CD4-positive, alpha-beta T cell (primary cell): Measurements from ENCODE around the gene ETNK2. TPM values are rescaled to one million over a fixed set of nuclear protein-coding genes. Genes with fewer than 3 reads are reported as not detected.

Experiments
- ATAC-seq: fragments of 200-7000 bp; cut with Tn5 transposase; one replicate; pipeline ENCODE4 v1.10.0; 2022; ENCODE audit warnings: mild to moderate bottlenecking; ENCODE audit not compliant: poor library complexity
- CTCF ChIA-PET: fragments of 350-600 bp; sonication (Branson Sonifier 250); formaldehyde crosslinking; loops from one replicate; lab custom pipeline; 2021; ENCODE audit warnings: antibody characterized with exemption, inconsistent platforms; lab: Charles Lee
- POLR2A ChIA-PET: fragments of 350-600 bp; sonication (Branson Sonifier 250); formaldehyde crosslinking; loops from one replicate; lab custom pipeline; 2021; ENCODE audit warnings: antibody characterized with exemption, inconsistent platforms; lab: Charles Lee
- DNase-seq, 14 experiments: peaks; one replicate each; pipeline ENCODE4 v3.0.0-alpha.2; 2013 to 2020; ENCODE audit warnings: mixed read lengths in 2 of 14
- H3K27ac ChIP-seq, 2 donors: one replicate each; pipeline versions ENCODE4 v1.5.1 to v1.7.0; 2013; ENCODE audit warnings: low read length in 2 of 2, low read depth in 1 of 2, mild to moderate bottlenecking in 1 of 2
- H3K27me3 ChIP-seq, 2 experiments: 1 replicate in 1 of 2; 2 replicates in 1 of 2; pipeline versions ENCODE4 v1.6.1 to v1.7.0; 2013; ENCODE audit warnings: low read length in 2 of 2, control low read depth in 1 of 2, mild to moderate bottlenecking in 1 of 2, moderate library complexity in 1 of 2; ENCODE audit not compliant: insufficient read depth in 2 of 2, control insufficient read depth in 1 of 2
- H3K36me3 ChIP-seq: one replicate; pipeline ENCODE4 v1.6.1; 2013; ENCODE audit warnings: low read length, control low read depth; ENCODE audit not compliant: insufficient read depth
- H3K4me1 ChIP-seq: one replicate; pipeline ENCODE4 v1.6.1; 2013; ENCODE audit warnings: low read length, control low read depth; ENCODE audit not compliant: insufficient read depth
- H3K4me3 ChIP-seq: one replicate; pipeline ENCODE4 v1.5.1; 2013; ENCODE audit warnings: mild to moderate bottlenecking, low read length, moderate library complexity
- H3K9me3 ChIP-seq, 2 experiments: 1 replicate in 1 of 2; 2 replicates in 1 of 2; pipeline versions ENCODE4 v1.6.1 to v1.7.0; 2013; ENCODE audit warnings: low read length in 2 of 2, mild to moderate bottlenecking in 2 of 2, control low read depth in 1 of 2, moderate library complexity in 1 of 2; ENCODE audit not compliant: control insufficient read depth in 1 of 2, insufficient read depth in 1 of 2
- H3K27ac Mint-ChIP-seq: one replicate; pipeline ENCODE4 v1.8.0; 2020; ENCODE audit warnings: mixed read lengths
- H3K27me3 Mint-ChIP-seq: one replicate; pipeline ENCODE4 v1.8.0; 2021; ENCODE audit warnings: mixed read lengths
- H3K36me3 Mint-ChIP-seq: one replicate; pipeline ENCODE4 v1.8.0; 2021; ENCODE audit warnings: low read depth, mixed read lengths
- H3K4me1 Mint-ChIP-seq: one replicate; pipeline ENCODE4 v1.8.0; 2021; ENCODE audit warnings: low read depth, mixed read lengths
- H3K4me3 Mint-ChIP-seq: one replicate; pipeline ENCODE4 v1.8.0; 2020; ENCODE audit warnings: mild to moderate bottlenecking, mixed read lengths
- H3K9me3 Mint-ChIP-seq: one replicate; pipeline ENCODE4 v1.8.0; 2020; ENCODE audit warnings: mixed read lengths
- CTCF ChIP-seq: fragments of 200-600 bp; IDR thresholded peaks from one replicate; pipeline ENCODE4 v1.8.0; 2022; ENCODE audit warnings: antibody characterized with exemption, mild to moderate bottlenecking
- intact Hi-C, 2 experiments: fragments of 100-400 bp; cut with DNase I in 1 of 2; cut with micrococcal nuclease in 1 of 2; formaldehyde crosslinking; loops; one replicate each; pipeline versions ENCODE4 v1.15.1 to v1.9.0; 2023 to 2025; cut with DNase I, micrococcal nuclease
- total RNA-seq, 174 experiments: library from RNA in 2 of 174; stranded (reverse) in 2 of 174; gene quantifications; one replicate each; pipeline ENCODE4 v1.2.3 and lab custom pipeline; 2021 to 2026

ETNK2 gene
- total RNA-seq, 2 experiments from 2014 or later: 11.7 to 12.9 TPM

GRCh38 chr1:204128964-204129896, 22.6 kb downstream of the ETNK2 start:
- ChIA-PET POLR2A (interaction anchor here (1.4 kb wide), 1 partner anchor 503 kb away, joined by 6 read pairs; the partner anchor contains the start of gene ATP2B4), CTCF (interaction anchor here (0.7 to 1.9 kb wide), 10 partner anchors 9 to 860 kb away, joined by 3 to 9 read pairs (median 4); partner anchors contain the start of genes ETNK2 and SNRPE)
- H3K4me1 Mint-ChIP-seq: peaks cover 9% of the 10 kb centered on the region
- Histone ChIP-seq H3K27ac (no peak overlapping the region), H3K9me3 (no peaks in the 10 kb centered on the region), H3K4me1 (peaks cover 11% of the 10 kb centered on the region), H3K27me3 (no peaks in the 10 kb centered on the region), H3K4me3 (no peak overlapping the region), H3K36me3 (no peaks in the 10 kb centered on the region)
- DNase-seq: peak; percentile 27 to 85 (median 42)
- TF ChIP-seq CTCF: peak; percentile 87
- no peak overlapping the region for H3K27ac Mint-ChIP-seq
- intact Hi-C loops: loop anchor here (1.0 to 10.0 kb wide), 8 partner anchors 268 to 864 kb away; partner anchors contain the start of genes SNRPE (in 2 of the 2) and ATP2B4 (in 1 of the 2)
- ATAC-seq: peak; percentile 87
- H3K4me3 Mint-ChIP-seq: no peak overlapping the region
- no peaks in the 10 kb centered on the region for H3K36me3 Mint-ChIP-seq
- no peaks in the 10 kb centered on the region for H3K27me3 Mint-ChIP-seq
- H3K9me3 Mint-ChIP-seq: no peaks in the 10 kb centered on the region

- H3K9me3 ChIP-seq: no peaks in the 10 kb centered on the region
- Mint-ChIP-seq H3K4me3 (no peak overlapping the region), H3K4me1 (peaks cover 9% of the 10 kb centered on the region), H3K27me3 (no peaks in the 10 kb centered on the region), H3K36me3 (no peaks in the 10 kb centered on the region), H3K27ac (no peak overlapping the region), H3K9me3 (no peaks in the 10 kb centered on the region)
- intact Hi-C loops: loop anchor here (2.0 to 10.0 kb wide), 7 partner anchors 426 to 864 kb away; partner anchors contain the start of gene ATP2B4 (in 1 of the 2)
- H3K4me1 ChIP-seq: peaks cover 11% of the 10 kb centered on the region
- no peak overlapping the region for H3K4me3 ChIP-seq
- H3K27ac ChIP-seq: no peak overlapping the region
- no peaks in the 10 kb centered on the region for H3K36me3 ChIP-seq
- peak; percentile 22 for ATAC-seq
- no peak for DNase-seq
- CTCF ChIA-PET: interaction anchor here (0.9 to 1.9 kb wide), 8 partner anchors 8 to 860 kb away, joined by 3 to 9 read pairs (median 4); partner anchors contain the start of gene SNRPE
- POLR2A ChIA-PET: interaction anchor here (1.4 kb wide), 1 partner anchor 503 kb away, joined by 6 read pairs; the partner anchor contains the start of gene ATP2B4
- TF ChIP-seq CTCF: no peak
- no peaks in the 10 kb centered on the region for H3K27me3 ChIP-seq
Observed at GRCh38 chr1:204128464-204128963, 23.3 kb downstream of the ETNK2 start.

- no peak overlapping the region for H3K4me3 ChIP-seq
- no peaks in the 10 kb centered on the region for H3K36me3 ChIP-seq
- ChIA-PET CTCF (interaction anchor here (1.9 kb wide), 1 partner anchor 263 kb away, joined by 7 read pairs; no protein-coding TSS in a partner anchor), POLR2A (no interaction called here)
- no peak overlapping the region for H3K27ac ChIP-seq
- H3K36me3 Mint-ChIP-seq: no peaks in the 10 kb centered on the region
- peak; percentile 32 for TF ChIP-seq CTCF
- DNase-seq (peak in 3 of 14 experiments; percentile 25 to 61 (median 47)), ATAC-seq (no peak)
- no peak overlapping the region for H3K27ac Mint-ChIP-seq
- H3K4me3 Mint-ChIP-seq: no peak overlapping the region
- H3K4me1 ChIP-seq: peaks cover 11% of the 10 kb centered on the region
- no peaks in the 10 kb centered on the region for H3K9me3 Mint-ChIP-seq
- H3K27me3 ChIP-seq: no peaks in the 10 kb centered on the region
- no peaks in the 10 kb centered on the region for H3K27me3 Mint-ChIP-seq
- H3K9me3 ChIP-seq: no peaks in the 10 kb centered on the region
- intact Hi-C loops: loop anchor here (2.0 to 10.0 kb wide), 7 partner anchors 425 to 863 kb away; partner anchors contain the start of gene ATP2B4 (in 1 of the 2)
- peaks cover 9% of the 10 kb centered on the region for H3K4me1 Mint-ChIP-seq
Observed at GRCh38 chr1:204127597-204128242, 24.1 kb downstream of the ETNK2 start.
